Stimulated activated CD8-positive, alpha-beta memory T cell treated with anti-CD3 and anti-CD28 coated beads, Interleukin-4, amount 100 ng/mL, for 1 hour (primary cell): ENCODE measurements around the gene IL23A.

Source experiments
- DNase-seq, 2 donors: peaks; one replicate each; pipeline ENCODE4 v3.0.0-alpha.2; 2020; ENCODE audit warnings: low read depth in 2 of 2, low spot score in 1 of 2

IL23A gene

GRCh38 chr12:56361487-56362129 is 22.9 kb downstream of the IL23A start:
- no peak for DNase-seq

DNA sequence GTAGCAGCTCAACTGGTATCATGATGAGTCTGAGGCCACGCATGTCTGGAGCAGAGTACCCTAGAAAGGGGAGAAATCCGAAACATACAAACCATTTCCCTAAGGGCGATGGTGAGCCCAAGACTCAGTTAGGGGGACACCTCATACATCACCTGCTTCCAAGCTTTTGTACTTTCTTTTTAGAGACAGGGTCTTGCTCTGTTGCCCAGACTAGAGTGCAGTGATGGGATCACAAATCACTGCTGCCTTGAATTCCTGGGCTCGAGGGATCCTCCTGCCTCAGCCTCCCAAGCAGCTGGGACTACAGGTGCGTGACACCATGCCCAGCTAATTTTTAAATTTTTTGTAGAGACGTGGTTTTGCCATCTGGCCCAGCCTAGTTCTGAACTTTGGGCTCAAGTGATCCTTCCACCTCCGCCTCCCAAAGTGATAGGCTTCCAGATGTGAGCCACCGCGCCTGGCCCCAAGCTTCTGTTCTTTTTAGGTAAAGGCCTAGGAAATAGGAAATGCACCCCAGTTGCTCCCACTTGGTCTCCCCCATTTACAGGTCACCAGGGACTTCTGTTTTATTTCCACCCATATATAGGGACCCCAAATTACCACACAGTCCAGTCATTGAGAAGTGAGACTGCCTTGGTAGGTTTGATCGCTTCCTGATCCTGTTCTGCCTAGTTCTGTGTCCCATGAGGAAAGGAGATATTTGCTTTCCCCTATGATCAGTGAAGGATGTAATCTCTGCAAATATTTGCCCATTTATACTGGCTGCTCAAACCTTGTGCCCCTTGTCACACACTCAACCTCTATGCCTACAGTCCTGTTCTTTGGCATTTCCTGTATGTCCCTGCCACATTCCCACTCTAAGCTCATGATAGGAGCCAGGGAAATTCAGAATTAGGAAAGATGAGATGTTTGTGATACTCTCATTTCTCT is 23.7 kb downstream of the IL23A start, which contains the start of gene APOF:
APOF (minus strand) TSS at position 728 of the 930 bp plus-strand sequence; CDS start at position 616, 112 bp downstream.
- DNase-seq = no peak

GRCh38 chr12:56366948-56367347 is 28.3 kb downstream of the IL23A start:
- DNase-seq = no peak

DNA sequence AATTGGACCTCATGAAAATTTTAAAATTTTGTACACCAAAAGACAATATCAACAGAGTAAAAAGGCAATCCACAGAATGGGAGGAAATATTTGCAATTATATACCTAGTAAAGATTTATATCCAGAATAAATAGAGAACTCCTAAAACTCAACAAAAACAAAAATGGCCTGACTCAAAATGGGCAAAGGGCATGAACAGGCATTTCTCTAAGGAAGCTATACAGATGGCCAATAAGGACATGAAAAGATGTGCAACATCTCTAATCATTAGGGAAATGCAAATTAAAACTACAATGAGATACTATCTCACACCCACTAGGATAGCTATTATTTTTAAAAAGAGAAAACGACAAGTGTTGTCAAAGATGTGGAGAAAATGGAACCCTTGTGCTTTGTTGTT is 34.8 kb downstream of the IL23A start:
- DNase-seq = no peak

GRCh38 chr12:56374726-56375597 is 36.3 kb downstream of the IL23A start:
- no peak for DNase-seq

GRCh38 chr12:56375598-56376434 is 37.1 kb downstream of the IL23A start:
- no peak for DNase-seq

GRCh38 chr12:56377310-56377988 is 38.8 kb downstream of the IL23A start:
- no peak for DNase-seq

DNA sequence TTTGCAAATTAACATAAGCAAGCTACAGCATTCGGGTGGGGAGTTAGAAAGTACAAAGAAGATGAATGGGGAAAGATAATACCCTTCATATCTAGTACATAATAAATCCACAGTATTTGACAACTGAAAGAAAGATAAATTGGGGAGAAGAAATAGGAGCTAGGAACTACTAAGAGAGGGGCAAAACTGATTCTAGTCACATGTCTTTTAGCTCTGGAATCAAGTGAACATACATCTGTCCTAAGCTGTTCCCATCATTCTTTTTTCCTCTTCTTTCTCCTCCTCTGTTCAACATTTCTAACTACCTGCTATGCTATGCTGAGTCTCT is 39.3 kb downstream of the IL23A start:
- no peak for DNase-seq

DNA sequence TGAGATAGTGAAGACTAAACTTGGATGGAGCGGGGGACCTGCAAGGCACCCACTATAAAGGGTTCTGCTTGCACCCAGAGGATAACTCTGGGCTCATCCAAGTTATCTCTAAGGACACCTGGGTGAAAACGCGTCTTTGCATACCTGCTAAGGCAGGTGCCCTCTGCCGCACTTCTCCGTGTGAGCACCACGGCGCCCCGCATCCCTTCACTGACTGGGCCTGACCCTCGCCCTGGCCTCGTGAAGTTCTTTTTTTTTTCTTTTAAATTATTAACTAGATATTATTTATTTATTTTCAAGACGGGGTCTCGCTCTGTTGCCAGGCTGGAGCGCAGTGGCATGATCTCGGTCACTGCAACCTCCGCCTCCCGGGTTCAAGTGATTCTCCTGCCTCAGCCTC is 43.9 kb downstream of the IL23A start:
- DNase-seq = no peak

DNA sequence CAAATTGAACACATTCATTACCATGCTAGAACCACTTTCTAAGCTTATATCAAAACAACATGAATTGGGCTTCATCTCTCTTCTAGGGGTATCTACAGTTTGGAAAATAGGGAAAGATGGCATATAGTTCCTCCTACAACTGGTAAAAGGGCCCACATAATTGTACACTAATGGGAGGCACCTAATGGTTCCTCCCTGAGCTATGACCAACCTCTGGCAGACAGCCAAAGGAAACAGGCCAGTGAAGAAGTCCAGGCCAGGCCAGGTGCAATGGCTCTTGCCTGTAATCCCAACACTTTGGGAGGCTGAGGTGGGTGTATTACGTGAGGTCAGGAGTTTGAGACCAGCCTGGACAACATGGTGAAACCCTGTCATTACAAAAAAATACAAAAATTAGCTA is 47.2 kb downstream of the IL23A start:
- no peak for DNase-seq

GRCh38 chr12:56387152-56387736 is 48.6 kb downstream of the IL23A start:
- no peak for DNase-seq

DNA sequence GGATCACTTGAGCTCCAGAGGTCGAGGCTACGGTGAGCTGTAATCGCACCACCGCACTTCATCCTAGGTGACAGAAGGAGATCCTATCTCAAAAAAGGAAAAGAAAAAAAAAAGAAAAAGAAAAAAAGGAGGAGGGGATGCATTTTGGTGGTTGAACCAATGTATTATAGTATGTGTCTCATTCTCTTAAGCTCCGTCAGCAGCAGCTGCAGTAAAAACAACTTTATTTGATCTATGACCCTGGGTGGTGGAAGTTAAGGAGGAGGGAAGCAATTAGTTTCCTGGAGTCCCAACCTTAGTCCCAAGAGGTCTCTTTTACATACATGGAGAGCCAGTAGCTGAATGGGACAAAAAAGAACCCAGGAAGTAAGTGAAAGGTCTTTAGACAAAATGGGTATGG is 50.7 kb downstream of the IL23A start:
- DNase-seq = no peak
